Activated CD8-positive, alpha-beta T cell treated with anti-CD3 and anti-CD28 coated beads for 36 hours (primary cell): ENCODE measurements around the gene SPIC. TPM values are rescaled to one million over a fixed set of nuclear protein-coding genes. Genes with fewer than 3 reads are reported as not detected.
A peak's percentile ranks its signal among the peaks of the same experiment; 100 is the strongest.

Source experiments
- ATAC-seq: fragments of 200-7000 bp; cut with Tn5 transposase; one replicate; pipeline ENCODE4 v1.10.0; 2021; ENCODE audit warnings: mild to moderate bottlenecking, moderate library complexity
- CTCF ChIA-PET: fragments of 350-600 bp; sonication (Branson Sonifier 250); formaldehyde crosslinking; loops from one replicate; lab custom pipeline; 2021; ENCODE audit warnings: antibody characterized with exemption; lab: Charles Lee
- POLR2A ChIA-PET: fragments of 350-600 bp; sonication (Branson Sonifier 250); formaldehyde crosslinking; loops from one replicate; lab custom pipeline; 2021; ENCODE audit warnings: antibody characterized with exemption; lab: Charles Lee
- DNase-seq: peaks from one replicate; pipeline ENCODE4 v3.0.0-alpha.2; 2020
- H3K27ac Mint-ChIP-seq: one replicate; pipeline ENCODE4 v1.8.0; 2021; ENCODE audit warnings: mild to moderate bottlenecking, mixed read lengths
- H3K27me3 Mint-ChIP-seq: one replicate; pipeline ENCODE4 v1.8.0; 2021; ENCODE audit warnings: mixed read lengths
- H3K36me3 Mint-ChIP-seq: one replicate; pipeline ENCODE4 v1.8.0; 2021; ENCODE audit warnings: low read depth, mixed read lengths
- H3K4me1 Mint-ChIP-seq: one replicate; pipeline ENCODE4 v1.8.0; 2021; ENCODE audit warnings: low read depth, mixed read lengths
- H3K4me3 Mint-ChIP-seq: one replicate; pipeline ENCODE4 v1.8.0; 2021; ENCODE audit warnings: mild to moderate bottlenecking, moderate library complexity, mixed read lengths
- H3K9me3 Mint-ChIP-seq: one replicate; pipeline ENCODE4 v1.8.0; 2021; ENCODE audit warnings: mixed read lengths
- intact Hi-C: fragments of 100-400 bp; cut with micrococcal nuclease; formaldehyde crosslinking; loops from one replicate; pipeline ENCODE4 v1.10.0; 2022
- total RNA-seq, 2 experiments: library from RNA; stranded (reverse); gene quantifications; one replicate each; pipeline ENCODE4 v1.2.3, GENCODE V29; 2021
- TF ChIP-seq, protein P1 (sequence below): fragments of 200-600 bp; IDR thresholded peaks from one replicate; pipeline ENCODE4 v1.8.0; 2022; ENCODE audit warnings: antibody characterized with exemption, mild to moderate bottlenecking

SPIC gene
- total RNA-seq, 2 experiments from 2014 or later: not detected

DNA sequence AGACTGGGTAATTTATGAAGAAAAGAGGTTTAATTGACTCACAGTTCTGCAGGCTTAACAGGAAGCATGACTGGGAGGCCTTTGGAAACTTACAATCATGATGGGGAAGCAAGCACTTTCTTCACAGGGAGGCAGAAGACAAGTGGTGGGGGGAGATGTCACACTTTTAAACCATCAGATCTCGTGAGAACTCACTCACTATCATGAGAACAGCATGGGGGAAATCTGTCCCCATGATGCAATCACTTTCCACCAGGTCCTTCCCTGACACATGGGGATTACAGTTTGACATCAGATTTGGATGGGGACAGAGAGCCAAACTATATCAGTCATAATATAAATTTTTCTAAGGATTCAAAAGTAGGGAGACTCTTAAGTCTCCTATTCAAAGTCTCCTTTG, 46.0 kb downstream of the SPIC start:
- ChIA-PET POLR2A (no interaction called here), CTCF (no interaction called here)
- H3K9me3 Mint-ChIP-seq: peaks cover 3% of the 10 kb centered on the region
- peaks cover 8% of the 10 kb centered on the region for H3K27me3 Mint-ChIP-seq
- no peak overlapping the region for H3K4me3 Mint-ChIP-seq
- TF ChIP-seq, protein P1, sequence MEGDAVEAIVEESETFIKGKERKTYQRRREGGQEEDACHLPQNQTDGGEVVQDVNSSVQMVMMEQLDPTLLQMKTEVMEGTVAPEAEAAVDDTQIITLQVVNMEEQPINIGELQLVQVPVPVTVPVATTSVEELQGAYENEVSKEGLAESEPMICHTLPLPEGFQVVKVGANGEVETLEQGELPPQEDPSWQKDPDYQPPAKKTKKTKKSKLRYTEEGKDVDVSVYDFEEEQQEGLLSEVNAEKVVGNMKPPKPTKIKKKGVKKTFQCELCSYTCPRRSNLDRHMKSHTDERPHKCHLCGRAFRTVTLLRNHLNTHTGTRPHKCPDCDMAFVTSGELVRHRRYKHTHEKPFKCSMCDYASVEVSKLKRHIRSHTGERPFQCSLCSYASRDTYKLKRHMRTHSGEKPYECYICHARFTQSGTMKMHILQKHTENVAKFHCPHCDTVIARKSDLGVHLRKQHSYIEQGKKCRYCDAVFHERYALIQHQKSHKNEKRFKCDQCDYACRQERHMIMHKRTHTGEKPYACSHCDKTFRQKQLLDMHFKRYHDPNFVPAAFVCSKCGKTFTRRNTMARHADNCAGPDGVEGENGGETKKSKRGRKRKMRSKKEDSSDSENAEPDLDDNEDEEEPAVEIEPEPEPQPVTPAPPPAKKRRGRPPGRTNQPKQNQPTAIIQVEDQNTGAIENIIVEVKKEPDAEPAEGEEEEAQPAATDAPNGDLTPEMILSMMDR: no peak
- ATAC-seq (peak; percentile 45), DNase-seq (peak; percentile 4)
- H3K27ac Mint-ChIP-seq: no peak overlapping the region
- H3K36me3 Mint-ChIP-seq: no peaks in the 10 kb centered on the region
- intact Hi-C loops: no loop called here
- H3K4me1 Mint-ChIP-seq: peaks cover 3% of the 10 kb centered on the region

DNA sequence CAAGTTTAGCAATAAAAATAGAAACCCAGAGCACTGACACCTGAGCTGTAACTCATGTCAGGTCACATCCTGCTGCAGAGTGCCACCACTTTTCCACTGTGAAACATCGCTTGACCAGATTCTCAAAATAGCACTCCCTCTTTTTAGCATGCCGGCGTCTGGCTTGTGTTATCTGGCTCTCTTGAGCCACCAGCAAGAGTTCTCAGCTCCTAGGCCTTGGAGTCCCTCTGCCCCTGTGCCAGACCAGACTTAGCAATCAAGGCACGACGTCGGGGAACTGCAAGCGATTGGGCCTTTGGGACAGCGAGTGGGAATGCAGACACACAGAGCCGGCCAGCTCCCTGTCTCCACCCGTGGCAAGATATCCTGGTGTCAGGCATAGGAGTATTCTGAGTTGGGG, 52.5 kb downstream of the SPIC start:
- Mint-ChIP-seq H3K4me3 (no peak overlapping the region), H3K27ac (no peak overlapping the region), H3K36me3 (no peaks in the 10 kb centered on the region), H3K4me1 (no peaks in the 10 kb centered on the region), H3K9me3 (no peaks in the 10 kb centered on the region), H3K27me3 (peaks cover 13% of the 10 kb centered on the region)
- DNase-seq (no peak), ATAC-seq (no peak)
- ChIA-PET CTCF (no interaction called here), POLR2A (interaction anchor here (0.7 kb wide), 1 partner anchor 1343 kb away, joined by 4 read pairs; no protein-coding TSS in a partner anchor)
- TF ChIP-seq, protein P1: no peak
- intact Hi-C loops: no loop called here

GRCh38 chr12:101536069-101536674, 61.0 kb downstream of the SPIC start:
- Mint-ChIP-seq H3K27me3 (peaks cover 10% of the 10 kb centered on the region), H3K36me3 (no peaks in the 10 kb centered on the region), H3K27ac (no peak overlapping the region), H3K4me3 (no peak overlapping the region), H3K9me3 (no peaks in the 10 kb centered on the region), H3K4me1 (no peaks in the 10 kb centered on the region)
- ATAC-seq: no peak
- intact Hi-C loops: no loop called here
- TF ChIP-seq, protein P1: no peak
- DNase-seq: no peak
- CTCF ChIA-PET: no interaction called here
- POLR2A ChIA-PET: no interaction called here

Other genes starting within 250 kb of the SPIC start
- gene UTP20, start 195.2 kb upstream of the SPIC start, total RNA-seq: 10 to 100 TPM; 29.0 TPM
- gene ARL1, start 67.6 kb upstream of the SPIC start, total RNA-seq: 10 to 100 TPM; 52.5 to 58.6 TPM
- not detected for gene MYBPC1, start 119.6 kb downstream of the SPIC start, total RNA-seq
- gene CHPT1, start 222.3 kb downstream of the SPIC start, total RNA-seq: 10 to 100 TPM; 15.2 to 15.8 TPM